ENCODE measurements around the gene NTNG1. TPM values are rescaled to one million over a fixed set of nuclear protein-coding genes. Genes with fewer than 3 reads are reported as not detected.

NTNG1 gene
- total and polyA plus RNA-seq, 10 of the 15 experiments (the other 5 are each of a cell fraction or from before 2014, with no cell fraction given), result 0.18 to 2.3 (median 1.1) TPM; not detected in 1

- Histone ChIP-seq H3K27ac (ENCODE audit: control insufficient read depth, insufficient read depth) (no peak overlapping the region), H3K9me3 (replicated peaks; ENCODE audit: control insufficient read depth, insufficient read depth, low read length) (no peaks in the 10 kb centered on the region), H3K4me2 (ENCODE audit: control insufficient read depth, insufficient read depth) (peak overlapping the region; percentile 31; the same call in 1 of the 2 replicates), H3K4me1 (ENCODE audit: control insufficient read depth, insufficient read depth, low read length) (no peaks in the 10 kb centered on the region; the same call in 1 of the 2 replicates), H3K36me3 (ENCODE audit: control insufficient read depth in 2 of 2, insufficient read depth in 2 of 2, low read length in 1 of 2) (no peaks in the 10 kb centered on the region), H3K4me3 (no peak overlapping the region), H2AFZ (ENCODE audit: control insufficient read depth, low read depth, low read length) (peak overlapping the region; percentile 57), H4K20me1 (ENCODE audit: control insufficient read depth, insufficient read depth) (no peaks in the 10 kb centered on the region), H3K9ac (ENCODE audit: control insufficient read depth, insufficient read depth, low read length) (no peak overlapping the region), H3K79me2 (ENCODE audit: control insufficient read depth, insufficient read depth, low read length) (no peaks in the 10 kb centered on the region), H3K27me3 (replicated peaks in 1 of 2; ENCODE audit: control insufficient read depth in 2 of 2, insufficient read depth in 2 of 2, low read length in 1 of 2) (no peaks in the 10 kb centered on the region)
- no TSS peak for BruUV-seq (replicated peaks)
- intact Hi-C loops (cut with micrococcal nuclease; ENCODE audit: unreplicated experiment), result no loop called here
- ChIA-PET POLR2A (no interaction called here), CTCF (interaction anchor here (0.6 to 1.7 kb wide), 5 partner anchors 14 to 503 kb away, joined by 3 to 4 read pairs (median 3); no protein-coding TSS in a partner anchor), RAD21 (ENCODE audit: unreplicated experiment) (interaction anchor here (1.9 kb wide), 1 partner anchor 50 kb away, joined by 5 read pairs; no protein-coding TSS in a partner anchor), SMC1A (ENCODE audit: uncharacterized antibody, unreplicated experiment) (interaction anchor here (0.6 to 2.1 kb wide), 9 partner anchors 12 to 354 kb away, joined by 3 to 7 read pairs (median 4); no protein-coding TSS in a partner anchor)
- WGBS (ENCODE audit: insufficient coverage, insufficient replicate concordance, low lambda C conversion rate, missing lambda C conversion rate), result 4% methylated on average over 8 of the region's 8 CpGs
- ATAC-seq (peak; percentile 78), FAIRE-seq (no peak), DNase-seq (ENCODE audit: low read depth, low spot score) (peak; percentile 33)
- TF ChIP-seq POU2F2 (IDR thresholded peaks at IDR 0.05; ENCODE audit: borderline replicate concordance, low read depth, low read length) (peak; percentile 14; the same call in 1 of the 3 replicates), PKNOX1 (IDR thresholded peaks at IDR 0.05) (peak; percentile 44; the same call in 1 of the 2 replicates), ESRRA (IDR thresholded peaks at IDR 0.05; ENCODE audit: low read length) (no peak)
- in situ Hi-C loops (cut with MboI), result no loop called here
Measured at GRCh38 chr1:107246775-107247345, 106.0 kb downstream of the NTNG1 start.

GRCh38 chr1:107247679-107248078 lies 106.8 kb downstream of the NTNG1 start:
- BruUV-seq (replicated peaks), result no TSS peak
- in situ Hi-C loops (cut with MboI), result no loop called here
- FAIRE-seq (no peak), ATAC-seq (peak; percentile 38), DNase-seq (ENCODE audit: low read depth, low spot score) (no peak)
- ChIA-PET CTCF (interaction anchor here (1.1 to 1.3 kb wide), 3 partner anchors 26 to 503 kb away, joined by 3 read pairs; no protein-coding TSS in a partner anchor), SMC1A (ENCODE audit: uncharacterized antibody, unreplicated experiment) (interaction anchor here (0.8 to 2.1 kb wide), 6 partner anchors 11 to 281 kb away, joined by 3 to 7 read pairs (median 4); no protein-coding TSS in a partner anchor), RAD21 (ENCODE audit: unreplicated experiment) (interaction anchor here (1.9 kb wide), 1 partner anchor 51 kb away, joined by 5 read pairs; no protein-coding TSS in a partner anchor), POLR2A (no interaction called here)
- intact Hi-C loops (cut with micrococcal nuclease; ENCODE audit: unreplicated experiment), result no loop called here
- no peak overlapping the region for H2AFZ ChIP-seq (ENCODE audit: control insufficient read depth, low read depth, low read length)
- H3K36me3 ChIP-seq (ENCODE audit: control insufficient read depth in 2 of 2, insufficient read depth in 2 of 2, low read length in 1 of 2), result no peaks in the 10 kb centered on the region
- no peak overlapping the region for H3K4me3 ChIP-seq
- no peaks in the 10 kb centered on the region for H4K20me1 ChIP-seq (ENCODE audit: control insufficient read depth, insufficient read depth)
- H3K9ac ChIP-seq (ENCODE audit: control insufficient read depth, insufficient read depth, low read length), result no peak overlapping the region
- H3K27ac ChIP-seq (ENCODE audit: control insufficient read depth, insufficient read depth), result no peak overlapping the region
- H3K79me2 ChIP-seq (ENCODE audit: control insufficient read depth, insufficient read depth, low read length), result no peaks in the 10 kb centered on the region
- no peak overlapping the region for H3K4me2 ChIP-seq (ENCODE audit: control insufficient read depth, insufficient read depth)
- H3K4me1 ChIP-seq (ENCODE audit: control insufficient read depth, insufficient read depth, low read length), result no peaks in the 10 kb centered on the region; the same call in 1 of the 2 replicates
- H3K27me3 ChIP-seq (replicated peaks in 1 of 2; ENCODE audit: control insufficient read depth in 2 of 2, insufficient read depth in 2 of 2, low read length in 1 of 2), result no peaks in the 10 kb centered on the region
- H3K9me3 ChIP-seq (replicated peaks; ENCODE audit: control insufficient read depth, insufficient read depth, low read length), result no peaks in the 10 kb centered on the region
- TF ChIP-seq MEF2A (IDR thresholded peaks at IDR 0.05; ENCODE audit: insufficient read depth, low read depth, low read length) (no peak), HDAC6 (IDR thresholded peaks at IDR 0.05; ENCODE audit: unreplicated experiment) (no peak), ZBTB11 (CRISPR knock-in tag; IDR thresholded peaks at IDR 0.05) (no peak)
- 0% methylated on average over 1 of the region's 1 CpG for WGBS (ENCODE audit: insufficient coverage, insufficient replicate concordance, low lambda C conversion rate, missing lambda C conversion rate)
